Stimulated activated CD4-positive, alpha-beta T cell treated with anti-CD3 and anti-CD28 coated beads, Interleukin-4, amount 100 ng/mL, for 1 hour (primary cell): ENCODE measurements around the gene ZNF71.
"Not testable (repeated sequence)": the region's sequence is repeated elsewhere in the genome, so short reads cannot be mapped to it uniquely, and the experiment has no call there.

Experiments
- DNase-seq: peaks from one replicate; pipeline ENCODE4 v3.0.0-alpha.2; 2020

The ZNF71 gene

DNA sequence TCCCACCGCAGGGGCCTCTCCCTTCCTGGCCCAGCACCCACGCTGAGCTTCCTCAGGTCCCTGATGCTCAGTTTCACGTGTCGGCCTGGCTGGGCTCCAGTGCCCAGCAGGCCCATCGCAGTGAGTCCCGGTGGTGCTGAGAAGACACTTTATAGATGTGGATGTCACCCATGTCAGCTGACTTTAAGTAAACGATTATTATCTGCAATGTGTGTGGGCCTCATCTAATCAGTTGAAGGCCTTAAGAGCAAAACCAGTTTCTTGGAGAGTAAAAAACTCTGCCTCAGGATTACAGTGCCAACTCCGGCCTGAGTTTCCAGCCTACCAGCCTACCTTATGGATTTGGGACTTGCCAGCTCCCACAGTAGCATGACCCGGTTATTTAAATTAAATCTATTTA, 30.6 kb downstream of the ZNF71 start:
- DNase-seq: no peak

DNA sequence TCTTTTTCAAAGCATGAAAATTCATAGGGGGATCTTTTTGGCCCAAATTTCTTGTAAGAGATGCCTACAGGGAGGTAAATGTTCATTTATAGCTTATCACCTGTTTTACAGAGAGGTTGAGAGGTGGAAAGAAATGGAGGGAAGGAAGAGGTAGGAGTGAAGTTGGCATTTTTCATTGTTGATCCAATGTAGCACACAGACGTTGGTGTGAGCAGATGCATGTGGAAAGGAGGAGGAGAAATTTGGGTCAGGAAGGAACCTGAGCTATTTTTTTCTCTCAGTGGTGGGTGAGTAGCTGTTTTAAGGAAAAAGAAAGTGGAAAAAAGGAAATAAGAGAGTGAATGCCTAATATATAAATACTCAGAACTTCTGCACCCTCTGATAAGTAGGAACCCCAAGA, 37.9 kb downstream of the ZNF71 start:
- no peak for DNase-seq

DNA sequence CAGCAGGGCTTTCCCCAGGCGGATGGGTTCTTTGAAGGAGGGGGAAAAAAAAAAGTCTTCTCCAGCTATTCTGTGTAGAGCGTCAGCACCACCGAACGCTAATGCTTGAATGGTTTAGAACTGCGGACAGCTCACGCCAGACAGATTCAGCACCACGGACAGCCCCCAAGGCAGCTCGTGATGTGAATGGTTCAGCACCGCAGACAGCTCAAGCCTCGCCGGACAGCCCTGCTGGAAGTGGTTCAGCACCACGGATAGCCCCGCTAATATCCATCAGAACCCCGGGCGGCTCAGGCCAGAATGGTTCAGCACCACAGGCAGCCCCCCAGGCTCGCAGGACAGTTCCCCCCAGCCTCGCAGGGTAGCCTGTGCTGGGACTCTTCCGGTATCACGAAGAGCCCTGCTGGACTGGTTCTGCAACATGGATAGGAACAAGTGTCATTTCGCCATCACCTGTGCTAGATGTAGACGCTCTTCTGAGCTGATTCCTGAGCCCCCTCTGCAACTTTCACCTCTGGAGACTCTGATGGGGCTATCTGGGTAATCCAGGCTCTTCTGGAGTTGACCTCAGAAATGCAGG, 43.0 kb downstream of the ZNF71 start:
- DNase-seq: peak; percentile 6

DNA sequence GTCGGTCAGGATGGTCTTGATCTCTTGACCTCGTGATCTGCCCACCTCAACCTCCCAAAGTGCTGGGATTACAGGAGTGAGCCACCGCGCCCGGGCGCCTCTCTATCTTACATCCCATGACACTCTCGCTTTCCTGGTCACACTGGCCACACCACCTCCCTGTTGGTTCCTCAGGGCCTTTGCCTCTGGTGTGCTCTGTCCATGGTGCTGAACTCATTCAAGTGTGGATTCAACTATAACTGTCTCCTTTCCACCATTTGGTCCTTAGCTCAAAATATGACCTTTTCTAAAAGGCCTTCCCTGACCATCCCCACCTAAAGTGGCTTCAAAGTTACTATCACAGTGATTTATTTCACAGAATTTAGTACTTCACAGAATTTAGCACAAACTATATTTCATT, 44.1 kb downstream of the ZNF71 start:
- DNase-seq: no peak

DNA sequence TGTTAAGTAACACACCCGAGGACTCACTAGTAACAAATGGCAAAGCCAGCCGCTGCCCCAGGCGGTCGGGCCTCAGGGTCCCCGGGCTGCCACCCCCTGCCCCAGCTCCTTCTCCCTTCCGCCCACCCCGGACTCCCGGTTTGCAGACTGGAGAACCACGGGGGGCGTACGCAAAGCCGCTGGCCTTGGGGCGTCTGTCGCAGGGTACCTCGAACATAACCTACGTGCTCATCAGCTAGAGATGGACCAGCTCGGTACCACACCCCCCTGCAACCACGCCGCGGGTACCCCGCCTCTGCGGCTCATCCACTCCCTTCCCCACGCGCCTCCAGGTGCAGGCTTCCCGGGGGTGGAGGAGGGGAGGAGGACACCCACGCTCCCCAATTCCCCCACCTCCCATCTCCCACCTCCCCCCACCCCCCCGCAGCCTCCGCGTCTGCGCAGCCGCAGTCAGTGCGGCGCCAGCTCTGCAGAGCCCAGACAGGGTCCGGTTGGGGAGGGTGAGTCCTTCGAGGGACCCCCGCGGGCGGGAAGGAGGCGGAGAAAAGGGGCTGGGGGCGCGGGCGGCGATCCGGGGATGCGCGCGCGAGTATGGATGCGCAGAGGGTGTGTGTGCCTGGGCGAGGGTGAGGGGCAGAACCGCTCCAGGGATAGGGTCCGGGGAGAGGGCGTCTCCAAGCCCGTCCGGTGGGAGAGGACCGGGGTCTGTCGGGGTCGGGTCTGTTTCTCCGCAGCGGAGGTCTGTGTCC, 47.8 kb downstream of the ZNF71 start, which contains the start of gene SMIM17:
SMIM17 (plus strand) TSS at position 449 of the 749 bp plus-strand sequence. CDS start 2,509 bp downstream, outside the sequence.
- no peak for DNase-seq

DNA sequence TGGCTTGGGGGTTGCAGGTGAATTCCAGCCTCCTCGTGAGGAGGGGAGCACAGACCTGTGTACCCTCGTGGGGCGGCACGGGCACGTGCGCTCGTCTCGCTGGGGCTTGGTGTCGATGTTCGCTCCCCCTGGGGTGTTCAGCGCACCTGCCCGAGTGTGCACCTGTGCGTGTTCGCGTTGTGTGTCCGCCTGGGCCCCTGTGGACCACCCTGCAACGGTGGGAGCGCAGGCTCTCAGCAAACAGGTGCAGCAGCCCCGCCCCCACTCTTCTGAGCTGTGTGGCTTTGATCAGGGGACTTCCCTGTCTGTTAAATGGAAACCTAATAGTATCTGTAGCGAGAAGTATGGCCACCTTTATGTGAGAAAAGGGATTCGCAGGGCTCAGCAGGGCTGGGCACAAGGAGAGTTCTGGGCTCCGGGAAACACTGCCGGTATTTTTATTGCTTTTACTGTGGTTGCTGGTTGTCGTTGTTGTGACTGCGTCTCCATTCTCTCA, 48.4 kb downstream of the ZNF71 start:
- DNase-seq: no peak

DNA sequence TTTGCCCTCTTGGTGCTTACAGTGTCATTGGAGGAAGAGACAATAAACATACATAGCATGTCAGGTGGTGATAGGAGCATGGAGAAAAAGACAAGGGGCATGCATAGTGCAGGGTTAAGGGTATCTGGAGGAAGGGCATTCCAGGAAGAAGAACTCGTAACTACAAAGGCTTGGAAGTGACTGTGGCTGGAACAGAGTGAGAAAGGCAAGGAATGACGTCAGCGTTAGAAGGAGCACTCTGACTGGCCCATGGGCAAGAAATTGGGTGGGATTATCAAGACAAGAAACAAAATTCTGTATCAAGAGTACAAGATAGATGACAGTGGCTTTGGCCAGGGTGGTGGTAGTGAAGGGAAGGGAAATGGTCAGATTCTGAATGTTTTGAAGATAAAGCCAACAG, 59.0 kb downstream of the ZNF71 start:
- DNase-seq: no peak

DNA sequence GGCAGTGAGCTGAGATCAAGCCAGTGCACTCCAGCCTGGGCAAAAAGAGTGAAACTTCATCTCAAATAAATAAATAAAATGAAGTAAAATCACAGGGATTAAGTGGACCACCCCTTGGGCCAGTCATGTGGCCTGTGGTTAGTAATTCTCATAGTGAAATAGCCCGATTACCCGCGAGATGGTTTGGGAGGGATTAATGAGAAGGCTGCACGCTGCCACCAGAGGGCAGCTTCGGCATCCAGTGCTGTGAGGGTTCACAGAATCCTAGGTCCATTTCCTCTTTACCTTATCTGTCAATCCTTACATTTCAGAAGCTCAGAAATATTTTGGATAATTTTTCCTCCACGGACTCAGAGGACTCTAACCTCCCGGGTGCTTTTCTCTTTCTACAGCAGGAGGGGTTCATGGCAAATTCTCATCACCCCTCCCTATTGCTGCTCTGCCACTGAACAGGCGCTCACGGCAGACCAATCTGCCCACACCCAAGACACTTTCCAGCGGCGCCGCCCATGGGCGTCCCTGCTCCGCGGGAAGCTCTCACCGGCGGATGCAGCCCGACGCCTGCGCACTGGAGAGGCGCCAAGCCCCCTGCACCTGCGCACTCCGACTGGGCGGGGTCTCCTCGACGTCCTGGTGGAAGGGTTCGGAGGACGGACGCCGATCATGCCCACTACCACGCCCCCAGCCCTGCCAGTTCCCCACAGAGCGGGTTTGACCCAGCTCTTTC, 65.4 kb downstream of the ZNF71 start:
- DNase-seq: no peak

DNA sequence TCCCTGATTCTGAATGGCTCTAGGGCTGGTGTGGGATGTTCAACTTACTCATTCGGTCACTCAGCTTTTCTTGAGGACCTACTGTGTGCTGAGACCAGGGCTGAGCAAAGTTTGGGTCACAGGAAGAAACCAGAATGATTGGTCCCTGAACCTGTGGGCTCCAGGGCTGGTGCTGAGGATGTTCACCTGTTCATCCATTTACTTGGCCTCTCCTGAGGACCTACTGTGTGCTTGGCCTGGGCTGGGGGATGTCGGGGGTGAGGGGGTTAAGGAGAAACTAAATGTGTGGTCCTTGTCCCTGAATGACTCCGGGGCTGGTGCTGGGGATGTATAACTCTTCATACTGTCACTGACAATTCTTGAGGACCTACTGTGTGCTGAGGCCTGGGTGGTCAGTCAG, 66.1 kb downstream of the ZNF71 start:
- DNase-seq: no peak

DNA sequence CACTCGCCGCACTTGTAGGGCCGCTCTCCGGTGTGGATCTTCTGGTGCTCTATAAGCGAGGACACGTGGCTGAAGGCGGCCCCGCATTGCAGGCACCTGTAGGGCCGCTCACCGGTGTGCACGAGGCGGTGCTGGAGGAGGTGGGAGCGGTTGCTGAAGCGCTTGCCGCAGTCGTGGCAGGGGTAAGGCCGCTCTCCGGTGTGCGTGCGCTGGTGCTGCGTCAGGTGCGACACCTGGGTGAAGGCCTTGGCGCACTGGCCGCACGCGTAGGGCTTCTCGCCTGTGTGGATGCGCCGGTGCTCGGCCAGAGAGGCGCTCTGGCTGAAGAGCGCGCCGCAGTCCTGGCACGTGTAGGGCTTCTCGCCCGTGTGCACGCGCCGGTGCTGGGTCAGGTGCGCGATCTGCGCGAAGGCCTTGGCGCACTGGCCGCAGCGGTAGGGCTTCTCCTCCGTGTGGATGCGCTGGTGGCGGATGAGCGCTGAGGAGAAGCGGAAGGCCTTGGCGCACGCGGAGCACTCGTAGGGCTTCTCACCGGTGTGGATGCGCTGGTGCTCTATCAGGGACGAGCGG, 68.9 kb downstream of the ZNF71 start:
- DNase-seq: no peak

DNA sequence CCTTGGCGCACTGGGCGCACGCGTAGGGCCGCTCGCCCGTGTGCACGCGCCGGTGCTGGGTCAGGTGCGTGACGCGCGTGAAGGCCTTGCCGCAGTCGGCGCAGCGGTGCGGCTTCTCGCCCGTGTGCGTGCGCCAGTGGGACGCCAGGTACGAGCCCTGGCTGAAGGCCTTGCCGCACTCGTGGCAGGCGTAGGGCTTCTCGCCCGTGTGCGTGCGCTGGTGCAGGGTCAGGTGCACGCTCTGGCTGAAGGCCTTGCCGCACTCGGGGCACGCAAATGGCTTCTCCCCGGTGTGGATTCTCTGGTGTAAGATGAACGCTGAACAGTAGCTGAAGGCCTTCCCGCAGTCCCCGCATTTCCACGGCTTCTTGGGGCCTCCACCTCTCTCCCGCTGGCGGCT, 69.4 kb downstream of the ZNF71 start:
- DNase-seq: no peak

DNA sequence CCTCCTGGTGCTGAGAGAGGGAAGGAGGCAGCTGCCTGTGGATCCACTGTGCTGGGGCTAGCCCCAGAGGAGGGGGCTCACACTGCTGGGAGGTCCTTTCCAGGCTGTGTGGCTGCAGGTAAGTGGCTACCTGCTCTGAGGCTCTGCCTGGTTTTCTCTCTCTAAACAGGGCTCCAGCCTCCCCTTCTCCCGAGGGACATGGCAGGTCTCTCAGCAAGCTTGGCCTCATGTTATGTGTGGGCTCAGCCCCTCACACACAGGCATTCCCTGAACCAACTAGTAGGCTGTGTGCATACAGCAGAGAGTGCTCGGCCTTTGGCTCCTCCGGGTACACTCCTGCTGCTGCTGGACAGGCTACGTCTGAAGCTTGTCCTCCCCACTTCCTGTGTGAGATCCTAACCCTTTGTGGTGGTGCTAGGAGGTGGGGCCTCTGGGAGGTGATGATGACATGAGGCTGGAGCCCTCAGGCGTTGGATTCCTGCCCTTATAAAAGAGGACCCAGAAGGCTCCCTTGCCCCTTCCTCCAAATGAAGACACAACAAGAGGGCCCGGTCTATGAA, 72.3 kb downstream of the ZNF71 start:
- no peak for DNase-seq

DNA sequence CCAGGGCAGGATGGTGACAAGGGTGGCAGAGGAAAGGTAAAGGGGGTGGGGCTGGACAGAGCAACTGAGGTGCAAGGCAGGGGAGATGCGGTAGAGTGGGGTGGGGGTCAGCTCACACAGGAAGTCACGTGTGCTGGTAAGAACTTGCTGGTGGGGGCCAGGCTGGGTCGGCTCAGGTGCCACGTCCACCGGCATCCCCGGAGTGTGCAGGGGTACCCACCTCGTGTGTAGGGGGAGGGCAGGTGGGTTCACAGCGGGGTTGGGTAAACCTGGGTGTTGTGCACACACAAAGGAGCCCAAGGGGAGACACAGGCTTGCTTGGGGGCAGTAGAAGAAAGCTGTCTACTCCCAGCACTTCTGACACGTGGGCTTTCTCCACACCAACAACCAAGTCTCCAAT, 73.6 kb downstream of the ZNF71 start:
- no peak for DNase-seq

DNA sequence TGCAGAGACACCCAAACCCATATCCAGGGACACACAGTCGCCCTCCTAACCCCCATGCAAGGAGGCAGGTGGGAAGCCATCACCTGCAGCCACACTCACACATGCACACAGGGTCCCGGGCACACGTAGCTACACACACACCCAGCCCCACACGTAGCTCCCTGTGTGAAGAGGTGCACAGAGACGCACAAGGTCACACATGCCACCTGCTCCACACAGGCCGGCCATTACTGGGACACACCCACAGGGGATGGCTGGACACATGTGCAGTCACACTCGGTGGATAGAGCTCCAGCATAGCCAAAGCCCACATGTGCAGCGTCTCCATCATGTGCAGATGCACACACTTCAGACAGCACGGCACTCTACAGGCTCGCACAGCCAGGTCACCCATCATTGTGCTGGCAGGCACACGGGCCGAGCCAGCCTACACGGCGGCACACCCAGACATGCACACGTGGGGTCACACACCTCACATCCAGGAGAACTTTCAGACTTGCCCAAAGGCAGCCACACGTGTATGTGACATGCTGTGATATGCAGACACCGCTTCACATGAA, 75.4 kb downstream of the ZNF71 start:
- no peak for DNase-seq

DNA sequence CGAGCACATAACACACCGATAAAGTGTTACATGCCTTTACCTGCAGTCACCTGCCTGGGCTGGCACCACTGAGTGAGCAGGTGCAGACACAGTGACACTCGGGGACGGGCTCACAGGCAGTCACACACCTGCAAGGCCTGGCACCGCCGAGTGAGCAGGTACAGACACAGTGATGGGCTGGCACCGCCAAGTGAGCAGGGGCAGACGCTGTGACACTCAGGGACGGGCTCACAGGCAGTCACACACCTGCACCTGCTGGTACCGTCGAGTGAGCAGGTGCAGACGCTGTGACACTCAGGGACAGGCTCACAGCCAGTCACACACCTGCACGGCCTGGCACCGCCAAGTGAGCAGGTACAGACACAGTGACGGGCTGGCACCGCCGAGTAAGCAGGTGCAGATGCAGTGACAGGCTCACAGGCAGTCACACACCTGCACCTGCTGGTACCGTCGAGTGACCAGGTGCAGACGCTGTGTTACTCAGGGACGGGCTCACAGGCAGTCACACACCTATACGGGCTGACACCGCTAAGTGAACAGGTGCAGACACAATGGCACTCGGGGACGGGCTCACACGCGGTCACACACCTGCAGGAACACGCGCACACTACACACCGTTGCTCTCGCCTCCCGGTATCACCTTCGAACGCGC, 76.0 kb downstream of the ZNF71 start:
- no peak for DNase-seq

DNA sequence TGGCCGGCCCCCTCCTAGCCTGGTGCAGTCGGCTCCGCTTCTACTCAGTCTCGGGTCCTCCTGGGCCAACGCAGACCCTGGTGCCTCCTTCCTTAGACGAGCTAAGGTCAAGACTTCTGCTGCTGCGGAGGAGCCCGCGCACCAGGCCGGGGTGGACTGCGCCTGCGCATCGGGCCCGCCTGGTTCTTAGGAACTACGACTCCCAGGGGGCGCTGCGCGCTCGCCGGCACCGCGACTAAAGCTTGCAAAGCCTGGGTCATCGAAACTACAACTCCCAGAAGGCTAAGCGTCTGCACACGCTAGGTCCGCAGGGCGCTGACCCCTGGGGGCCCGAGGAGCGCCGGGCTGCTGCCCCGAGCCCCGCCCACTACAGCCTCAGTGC, 76.5 kb downstream of the ZNF71 start, which contains the start of gene ZNF835:
ZNF835 (minus strand) TSS at position 145 of the 382 bp plus-strand sequence. CDS start 6,559 bp downstream, outside the sequence.
- peak; percentile 89 for DNase-seq

DNA sequence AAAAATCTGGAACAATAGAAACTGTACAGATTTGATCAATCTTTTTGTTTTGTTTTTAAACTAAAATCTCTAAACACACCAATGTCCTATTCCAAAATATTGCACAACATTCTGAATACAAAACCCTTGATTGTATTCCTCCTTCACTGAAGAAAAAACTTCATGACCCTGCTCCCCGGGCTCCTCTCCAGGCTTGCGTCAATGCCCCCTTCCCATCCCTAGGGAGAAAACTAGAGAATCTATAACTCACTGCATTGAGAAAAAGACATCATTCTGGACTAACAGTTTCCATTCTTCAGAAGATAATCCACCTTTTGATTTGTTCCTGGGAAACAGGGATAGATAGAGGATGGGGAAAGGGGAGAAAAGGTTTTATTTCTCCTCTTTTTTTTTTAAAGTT, 77.5 kb downstream of the ZNF71 start:
- DNase-seq: not testable (repeated sequence)
